Right lung (tissue), 5 donors: ENCODE data around the gene MEIS3. TPM values are rescaled to one million over a fixed set of nuclear protein-coding genes. Genes with fewer than 3 reads are reported as not detected.
"Not testable (repeated sequence)": the region's sequence is repeated elsewhere in the genome, so short reads cannot be mapped to it uniquely, and the experiment has no call there.

Source experiments
- DNase-seq, 2 donors: peaks; one replicate each; pipeline ENCODE4 v3.0.0-alpha.2; 2013
- polyA plus RNA-seq, 5 donors: library from polyadenylated mRNA; unstranded; fragments of 120-200 nt; gene quantifications; one replicate each; pipeline versions ENCODE4 v1.2.1 to v1.2.3, GENCODE V29; 2013; ENCODE audit warnings: inconsistent platforms in 1 of 5, low replicate concordance in 1 of 5; ENCODE audit not compliant: insufficient read length in 5 of 5, insufficient read depth in 1 of 5

The MEIS3 gene
- polyA plus RNA-seq, 5 donors, result 20.6 to 35.7 (median 27.4) TPM

DNA sequence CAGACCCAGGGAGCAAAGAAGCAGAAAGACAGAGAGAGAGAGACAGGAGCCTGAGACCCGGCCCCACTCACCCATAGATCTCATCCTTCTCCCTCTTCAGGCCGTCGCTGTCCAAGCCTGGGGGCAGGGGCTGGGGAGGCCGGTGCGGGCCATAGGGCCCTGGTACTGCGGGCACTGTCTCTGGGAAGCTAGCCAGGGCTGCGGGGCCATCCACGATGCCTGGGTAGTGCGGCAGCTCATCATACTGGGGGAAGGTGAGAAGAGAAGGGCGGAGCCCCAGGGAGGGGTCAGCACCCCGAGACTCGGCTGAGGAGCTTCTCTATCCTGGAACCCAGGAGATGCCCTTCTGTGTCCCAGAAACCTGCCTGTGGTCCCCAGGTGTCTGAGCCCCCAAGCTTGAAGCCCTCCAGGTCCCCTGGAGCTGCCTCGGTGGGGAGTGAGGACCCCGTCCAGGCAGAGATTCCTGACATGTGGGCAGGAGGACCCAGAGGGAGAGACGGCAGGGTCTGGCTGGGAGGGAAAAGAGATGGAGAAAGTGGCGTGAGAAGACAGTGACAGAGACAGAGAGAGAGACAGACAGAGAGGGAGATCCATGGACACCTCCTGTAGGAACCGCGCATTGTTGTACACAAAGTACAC lies 2.1 kb downstream of the MEIS3 start:
- DNase-seq, result no peak

DNA sequence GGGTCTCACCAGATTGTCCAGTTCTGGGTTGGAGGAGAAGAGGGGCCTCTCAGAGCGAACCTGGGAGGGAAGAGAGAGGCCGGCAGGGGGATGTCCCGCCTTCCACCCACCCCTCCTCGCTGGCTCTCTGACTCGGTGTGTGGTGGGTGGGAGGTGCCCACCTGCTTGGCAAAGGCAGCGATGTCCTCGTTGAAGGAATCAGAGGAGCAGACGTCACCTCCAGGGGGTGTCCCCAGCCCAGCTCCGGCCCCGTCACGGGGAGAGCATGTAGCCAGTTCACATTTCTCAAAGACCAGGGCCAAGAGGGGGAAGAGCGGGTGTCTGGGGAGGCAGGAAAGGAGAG lies 2.7 kb downstream of the MEIS3 start:
- no peak for DNase-seq

DNA sequence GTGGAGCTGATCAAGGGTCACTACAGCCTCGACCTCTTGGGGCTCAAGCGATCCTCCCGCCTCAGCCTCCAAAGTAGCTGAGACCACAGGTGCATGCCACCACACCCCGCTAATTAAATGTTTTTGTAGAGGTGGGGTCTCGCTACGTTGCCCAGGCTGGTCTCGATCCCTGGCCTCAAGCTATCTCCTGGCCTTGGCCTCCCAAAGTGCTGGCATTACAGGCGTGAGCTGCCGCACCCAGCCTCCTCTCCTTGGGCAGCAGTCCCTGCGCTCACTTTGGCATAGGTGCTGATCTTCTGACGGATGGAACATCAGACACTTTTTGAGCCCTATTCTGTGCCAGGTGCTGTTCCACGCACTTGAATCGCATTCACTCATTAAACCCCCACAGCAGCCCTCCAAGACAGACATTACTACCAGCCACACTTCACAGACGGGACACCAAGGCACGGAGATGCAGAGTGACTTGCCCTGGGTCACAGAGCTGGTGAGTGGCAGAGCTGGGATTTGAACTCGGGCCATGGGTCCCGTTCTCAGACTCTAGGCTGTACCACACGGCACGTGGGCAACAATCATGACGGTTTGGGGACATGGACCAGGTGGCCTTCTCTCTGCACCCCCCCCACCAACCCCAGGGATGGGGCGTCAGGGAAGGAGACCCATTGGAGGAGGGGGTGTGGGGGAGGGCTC lies 3.2 kb downstream of the MEIS3 start:
- no peak for DNase-seq

DNA sequence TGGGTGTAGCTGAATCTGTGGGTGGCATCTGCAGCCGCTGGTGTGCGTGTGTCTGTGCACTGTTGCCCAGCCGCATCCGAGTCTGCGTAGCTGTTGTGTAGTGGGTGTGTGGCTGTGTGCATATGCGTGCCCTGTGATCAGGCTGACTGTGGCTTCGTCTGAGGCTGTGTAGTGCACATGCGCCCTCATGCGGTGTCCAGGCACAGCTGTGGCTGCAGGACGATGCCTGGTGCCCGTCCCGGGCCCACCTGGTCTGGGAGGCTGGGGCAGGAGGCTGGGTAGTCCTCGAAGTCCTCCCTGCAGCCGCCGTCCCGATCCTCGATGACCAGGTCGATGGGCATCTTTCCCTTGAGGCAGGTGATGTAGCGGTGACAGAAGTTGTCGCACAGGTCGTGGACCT lies 4.9 kb downstream of the MEIS3 start:
- DNase-seq, result no peak

DNA sequence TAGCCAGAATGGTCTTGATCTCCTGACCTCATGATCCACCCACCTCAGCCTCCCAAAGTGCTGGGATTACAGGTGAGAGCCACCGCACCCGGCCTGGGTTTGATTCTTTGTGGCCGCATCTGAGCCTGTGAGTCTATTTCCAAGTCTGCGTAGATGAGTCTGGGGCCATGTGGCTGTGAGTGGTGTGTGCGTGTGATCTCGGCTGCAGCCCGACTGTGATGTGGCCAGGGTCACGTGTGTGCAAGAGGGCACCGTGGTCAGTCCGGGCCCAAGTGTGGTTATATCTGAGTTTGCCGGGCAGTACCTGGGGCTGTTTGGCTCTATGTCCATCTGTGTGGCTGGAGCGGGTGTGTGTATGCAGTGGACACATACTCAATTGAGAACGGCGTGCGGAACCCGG lies 5.4 kb downstream of the MEIS3 start:
- DNase-seq, result no peak

DNA sequence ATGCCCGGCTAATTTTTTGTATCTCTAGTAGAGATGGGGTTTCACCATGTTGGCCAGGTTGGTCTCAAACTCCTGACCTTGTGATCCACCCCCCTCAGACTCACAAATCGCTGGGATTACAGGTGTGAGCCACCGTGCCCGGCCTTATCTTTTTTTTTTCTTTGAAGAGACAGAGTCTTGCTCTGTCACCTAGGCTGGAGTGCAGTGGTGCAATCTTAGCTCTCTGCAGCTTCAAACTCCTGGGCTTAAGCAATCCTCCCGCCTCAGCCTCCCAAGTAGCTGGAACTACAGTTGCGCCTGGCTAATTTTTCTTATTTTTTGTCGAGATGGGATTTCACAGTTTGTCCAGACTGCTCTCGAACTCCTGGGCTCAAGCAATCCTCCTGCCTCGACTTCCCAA lies 7.6 kb downstream of the MEIS3 start:
- not testable (repeated sequence) for DNase-seq

DNA sequence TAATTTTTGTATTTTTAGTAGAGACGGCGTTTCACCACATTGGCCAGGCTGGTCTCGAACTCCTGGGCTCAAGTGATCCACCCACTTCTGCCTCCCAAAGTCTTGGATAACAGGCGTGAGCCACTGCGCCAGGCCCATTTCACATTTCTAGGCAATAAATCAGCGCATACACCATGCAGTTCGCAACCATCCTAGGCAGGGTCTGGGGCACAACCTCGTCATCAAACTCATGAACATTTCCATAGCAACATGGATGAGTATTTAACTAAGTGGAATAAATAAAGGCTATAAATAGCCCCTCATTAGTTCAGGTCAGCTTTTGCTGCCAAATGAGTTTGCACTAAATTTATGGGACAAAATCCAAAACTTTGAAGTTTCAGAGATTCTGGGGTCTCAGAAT lies 8.2 kb downstream of the MEIS3 start:
- DNase-seq, result no peak

DNA sequence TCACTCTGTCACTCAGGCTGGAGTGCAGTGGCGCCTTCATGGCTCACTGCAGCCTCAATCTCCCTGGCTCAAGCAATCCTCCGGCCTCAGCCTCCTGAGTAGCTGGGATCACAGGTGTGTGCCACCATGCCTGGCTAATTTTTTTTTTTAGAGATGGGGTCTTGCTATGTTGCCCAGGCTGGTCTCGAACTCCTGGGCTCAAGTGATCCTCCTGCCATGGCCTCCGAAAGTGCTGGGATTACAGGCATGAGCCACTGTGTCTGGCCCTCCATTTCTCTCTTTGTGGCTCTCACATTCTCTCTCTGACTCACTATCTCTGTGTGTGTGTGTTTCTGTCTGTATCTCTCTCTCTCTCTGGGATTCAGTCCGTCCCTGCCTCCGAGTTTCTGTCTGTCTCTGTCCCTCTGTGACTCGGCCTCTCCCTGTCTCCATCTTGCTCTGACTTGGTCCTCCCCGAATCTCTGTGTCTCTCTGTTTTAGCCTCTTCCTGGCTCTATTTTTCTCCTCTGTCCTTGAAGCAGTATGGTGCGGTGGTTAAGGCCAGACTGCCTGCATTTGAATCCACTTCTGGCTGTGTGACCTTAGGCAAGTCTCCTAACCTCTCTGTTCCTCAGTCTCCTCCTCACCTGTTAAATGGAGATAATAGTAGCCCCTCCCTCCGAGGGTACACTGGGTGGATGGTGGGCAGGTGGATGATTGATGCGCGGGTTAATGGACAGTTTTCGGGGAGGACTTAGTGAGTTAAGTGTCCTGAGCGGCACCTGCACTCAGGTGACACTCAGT lies 11.0 kb downstream of the MEIS3 start:
- no peak for DNase-seq

DNA sequence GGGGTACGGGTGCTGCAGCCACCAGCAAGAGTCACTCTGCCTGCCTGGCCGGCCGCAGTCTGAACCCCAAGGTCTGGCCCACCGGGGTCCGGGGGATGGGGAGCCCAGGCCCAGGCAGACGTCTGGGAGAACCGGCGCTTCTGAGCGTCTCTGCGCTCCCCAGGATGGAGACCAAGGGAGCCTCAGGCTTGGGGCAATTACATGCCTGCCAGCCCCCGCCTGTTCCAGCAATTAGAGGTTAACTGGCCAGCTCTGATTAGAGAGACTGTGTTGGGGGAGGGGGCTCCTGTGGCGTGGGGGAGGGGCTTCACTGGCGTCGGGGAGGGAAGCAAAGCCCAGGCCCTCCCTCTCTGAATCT lies 11.9 kb downstream of the MEIS3 start:
- no peak for DNase-seq

DNA sequence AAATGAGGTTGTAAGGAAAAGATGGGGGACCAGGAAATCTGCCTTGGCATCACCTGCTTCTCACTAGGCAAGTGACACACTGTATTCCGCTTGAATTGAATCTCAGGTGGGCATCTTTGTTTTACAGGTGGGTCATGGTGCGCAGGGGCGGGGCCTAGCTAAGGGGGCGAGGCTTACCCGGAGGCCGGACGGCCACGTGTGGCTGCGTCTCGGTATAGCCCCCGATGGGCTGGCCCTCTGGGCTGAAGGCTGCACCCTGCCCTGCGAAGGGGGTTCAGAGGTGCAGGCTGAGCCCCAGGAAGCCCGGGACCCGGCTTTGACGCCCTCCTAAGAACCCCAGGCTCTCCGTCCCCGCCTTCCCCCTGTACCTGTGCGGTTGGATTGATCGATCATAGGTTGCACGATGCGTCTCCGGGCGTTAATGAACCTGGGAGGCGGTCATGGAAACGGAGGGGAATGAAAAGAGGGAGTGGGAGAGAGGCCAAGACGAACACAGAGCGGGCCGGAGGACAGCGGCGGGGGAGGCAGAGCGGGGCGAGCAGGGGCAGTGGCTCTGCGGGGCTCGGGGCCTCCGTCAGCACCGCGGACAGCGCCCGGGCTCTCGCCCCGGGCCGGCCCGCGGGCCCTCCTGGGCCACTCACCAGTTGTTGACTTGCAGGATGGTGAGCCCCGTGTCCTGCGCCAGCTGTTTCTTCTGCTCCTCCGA lies 12.5 kb downstream of the MEIS3 start:
- DNase-seq, result no peak

DNA sequence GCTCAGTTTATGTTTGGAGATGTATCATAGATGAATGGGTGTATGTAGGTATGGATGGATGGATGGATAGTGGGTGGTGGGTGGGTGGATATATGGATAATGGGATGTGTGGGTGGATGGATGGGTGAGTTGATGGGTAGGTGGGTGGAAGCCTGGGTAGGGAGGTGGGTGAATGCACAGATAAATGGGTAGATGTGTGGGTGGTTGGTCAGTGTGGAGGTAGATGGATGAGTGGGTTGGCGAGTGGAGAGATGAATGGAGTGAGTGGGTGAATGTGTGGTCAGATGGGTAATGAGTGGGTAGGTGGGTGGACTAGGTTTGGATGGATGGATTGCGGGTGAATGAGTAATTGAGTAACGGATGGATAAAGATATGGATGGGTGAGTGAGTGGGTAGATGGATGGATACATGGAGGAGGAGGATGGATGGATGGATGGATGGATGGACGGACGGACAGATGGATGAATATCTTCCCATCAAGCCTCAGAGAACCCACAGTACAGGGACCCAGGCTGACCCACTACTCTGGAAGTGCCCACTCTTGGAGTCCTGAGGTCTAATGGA lies 13.4 kb downstream of the MEIS3 start:
- DNase-seq, result no peak

DNA sequence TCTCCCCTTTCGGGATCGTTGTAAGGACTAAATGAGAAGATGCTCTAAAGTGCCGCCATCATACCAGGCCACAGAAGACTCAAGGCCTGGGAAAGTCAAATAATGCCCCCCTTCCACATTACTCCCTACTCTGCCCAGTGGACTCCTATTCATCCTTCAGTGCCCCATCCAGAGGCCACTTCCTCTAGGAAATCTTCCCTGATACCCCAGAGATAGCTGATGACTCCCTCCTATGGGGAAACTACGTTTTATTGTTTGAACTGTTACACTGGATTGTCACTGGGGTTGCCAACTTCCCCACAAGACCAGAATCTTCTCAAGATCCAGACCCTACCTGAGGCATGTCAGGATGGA lies 14.2 kb downstream of the MEIS3 start:
- no peak for DNase-seq

DNA sequence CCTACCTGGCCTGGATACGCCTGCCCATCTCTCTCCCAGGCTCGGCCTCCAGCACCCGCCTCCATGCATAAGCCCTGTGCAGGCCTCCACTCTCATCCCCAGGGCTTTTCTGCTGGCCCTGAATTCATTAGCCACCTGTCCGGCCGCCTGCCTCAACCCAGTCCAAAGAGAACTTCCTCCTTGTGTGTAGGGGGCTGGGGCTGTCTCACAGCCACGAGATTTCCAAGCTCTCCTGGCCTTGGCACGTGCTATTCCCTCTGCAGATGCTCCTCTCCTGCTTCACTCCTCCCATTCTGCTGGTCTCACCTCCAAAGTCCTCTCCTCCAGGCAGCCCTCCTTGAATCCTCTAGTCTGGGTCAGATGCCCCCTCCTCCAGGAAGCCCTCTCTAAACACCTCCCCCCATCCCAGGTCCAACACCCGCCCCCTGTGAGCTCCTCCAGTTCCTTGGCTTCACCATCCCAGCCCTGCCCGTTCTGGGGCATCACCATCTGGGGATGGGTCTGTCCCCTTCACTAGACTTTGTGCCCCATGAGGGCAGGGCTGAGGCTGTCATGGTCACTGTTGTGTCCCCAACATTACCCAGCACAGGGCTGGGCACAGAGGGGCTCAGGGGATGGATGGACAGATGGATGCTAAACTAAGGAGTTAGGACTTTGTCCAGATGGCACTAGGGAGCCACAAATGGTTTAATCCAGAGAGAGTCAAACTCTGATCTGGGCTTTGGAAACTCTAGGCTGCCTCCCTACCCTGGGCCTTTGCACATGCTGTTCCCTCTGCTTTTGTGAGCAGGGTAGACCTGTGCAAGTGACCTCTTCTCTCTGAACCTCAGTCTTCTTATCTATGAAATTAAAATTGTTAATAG lies 14.8 kb downstream of the MEIS3 start:
- no peak for DNase-seq

DNA sequence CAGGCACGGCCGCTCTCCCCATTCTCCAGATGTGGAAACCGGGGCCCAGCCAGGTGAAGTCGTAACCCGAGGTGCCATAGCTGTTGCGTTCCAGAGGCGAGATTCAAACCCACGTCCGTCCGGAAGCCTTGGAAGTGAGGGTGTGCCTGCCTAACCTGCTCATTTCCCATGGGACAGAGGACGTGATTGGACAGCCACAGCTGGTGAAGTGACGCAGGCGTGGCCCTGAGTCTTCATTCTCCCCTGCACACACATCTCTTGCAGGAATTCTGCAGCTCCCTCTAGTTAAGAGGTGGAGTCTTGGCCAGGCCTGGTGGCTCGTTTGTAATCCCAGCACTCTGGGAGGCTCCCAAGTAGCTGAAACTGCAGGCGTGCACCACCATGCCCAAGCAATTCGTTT lies 16.8 kb downstream of the MEIS3 start:
- no peak for DNase-seq

DNA sequence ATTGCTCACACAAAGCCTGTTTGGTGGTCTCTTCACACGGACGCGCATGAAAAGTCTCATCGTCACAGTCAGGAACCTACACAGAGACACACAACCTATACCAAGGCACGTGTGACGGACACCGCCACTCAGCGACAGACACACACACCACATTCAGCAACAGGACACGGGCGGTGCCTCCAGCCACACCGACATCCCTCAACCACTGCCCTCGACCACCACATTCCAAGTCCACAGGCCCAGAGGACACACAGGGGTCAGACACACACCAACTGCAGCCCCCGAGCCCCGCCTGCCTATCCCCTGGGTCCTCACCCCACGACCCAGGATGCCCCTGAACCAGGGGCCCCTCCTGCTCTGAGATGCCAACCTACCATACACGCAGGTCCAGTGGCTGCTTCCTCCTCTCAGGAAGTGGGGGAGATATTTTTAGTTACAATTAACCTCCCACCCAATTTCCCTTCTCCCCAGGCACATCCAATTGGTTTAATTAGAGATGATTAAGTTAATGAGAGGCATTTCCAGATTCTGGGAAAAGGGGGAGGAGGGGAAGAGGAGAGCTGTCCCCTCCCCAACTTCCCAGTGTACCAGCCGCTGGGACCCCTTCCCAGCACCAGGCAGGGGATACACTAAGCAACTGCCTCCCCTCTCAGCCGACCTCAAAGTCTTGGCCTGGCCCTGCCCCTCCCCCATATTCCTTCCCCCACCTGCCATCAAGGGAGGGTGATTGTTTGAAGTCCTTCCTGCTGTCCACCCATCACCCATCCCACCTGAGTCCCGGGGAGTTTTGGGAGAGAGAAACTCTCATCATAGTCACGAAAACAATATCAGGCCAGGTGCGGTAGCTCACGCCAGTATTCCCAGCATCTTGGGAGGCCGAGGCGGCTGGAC lies 20.4 kb downstream of the MEIS3 start:
- no peak for DNase-seq

DNA sequence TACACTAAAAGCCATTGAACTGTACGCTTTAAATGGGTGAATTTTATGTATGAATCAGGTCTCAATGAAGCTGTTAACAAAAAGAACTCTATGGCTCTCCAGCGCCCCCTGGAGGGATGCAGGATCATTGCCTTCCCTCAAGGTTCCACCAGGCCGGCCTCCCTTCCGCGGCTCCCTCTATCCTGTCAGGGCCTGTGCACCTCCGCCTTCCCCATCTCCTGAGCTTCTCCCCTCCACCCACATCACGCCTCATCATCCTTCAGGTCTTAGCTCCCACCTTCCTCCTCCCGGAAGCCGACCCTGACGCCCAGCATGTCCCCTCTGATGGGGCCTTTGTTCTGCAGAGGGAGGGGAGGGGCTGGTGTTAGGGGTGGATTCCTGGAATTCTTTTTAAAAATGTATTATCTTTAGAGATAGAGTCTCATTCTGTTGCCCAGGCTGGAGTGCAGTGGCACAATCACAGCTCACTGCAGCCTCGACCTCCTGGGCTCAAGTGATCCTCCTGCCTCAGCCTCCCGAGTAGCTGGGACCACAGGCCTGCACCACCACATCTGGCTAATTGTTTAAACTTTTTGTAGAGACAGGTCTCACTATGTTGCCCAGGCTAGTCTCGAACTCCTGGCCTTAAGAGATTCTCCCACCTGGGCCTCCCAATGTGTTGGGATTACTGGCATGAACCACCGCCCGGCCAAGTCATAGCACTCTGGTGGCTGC lies 27.7 kb downstream of the MEIS3 start:
- DNase-seq, result peak; percentile 16 to 26

DNA sequence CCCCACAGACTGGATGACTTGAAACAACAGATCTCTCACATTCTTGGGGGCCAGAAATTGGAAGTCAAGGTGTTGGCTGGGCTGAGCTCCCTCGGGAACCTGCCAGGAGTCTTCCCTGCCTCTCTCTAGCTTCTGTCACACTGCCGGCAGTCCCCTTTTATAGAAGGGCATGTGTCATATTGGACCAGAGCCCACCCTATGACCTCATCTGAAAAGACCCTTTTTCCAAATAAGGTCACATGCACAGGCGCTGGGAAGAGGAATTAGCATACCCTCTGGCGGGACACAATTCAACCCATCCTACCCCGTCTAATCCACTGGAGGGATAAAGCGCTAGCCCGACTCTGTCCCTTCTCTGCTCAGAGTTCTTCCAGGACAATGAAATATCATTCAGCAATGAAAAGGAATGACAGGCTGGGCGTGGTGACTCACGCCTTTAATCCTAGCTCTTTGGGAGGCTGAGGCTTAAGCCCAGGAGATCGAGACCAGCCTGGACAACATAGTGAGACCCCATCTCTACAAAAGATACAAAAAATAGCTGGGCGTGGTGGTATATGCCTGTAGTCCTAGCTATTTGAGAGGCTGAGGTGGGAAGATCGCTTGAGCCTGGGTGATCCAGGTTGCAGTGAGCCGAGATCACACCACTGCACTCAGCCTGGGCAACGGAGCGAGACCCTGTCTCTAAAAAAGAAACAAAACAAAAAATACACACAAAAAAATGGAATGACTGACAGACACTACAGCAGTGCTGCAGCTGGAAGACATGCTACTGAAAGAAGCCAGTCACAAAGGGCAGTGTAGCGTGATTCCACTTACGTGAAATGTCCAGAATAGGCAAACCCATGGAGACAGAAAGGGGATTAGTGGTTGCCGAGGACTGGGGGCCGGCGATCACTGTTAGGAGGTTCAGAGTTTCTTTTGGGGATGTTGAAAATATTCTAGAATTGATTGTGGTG lies 28.5 kb downstream of the MEIS3 start:
- DNase-seq, result no peak

DNA sequence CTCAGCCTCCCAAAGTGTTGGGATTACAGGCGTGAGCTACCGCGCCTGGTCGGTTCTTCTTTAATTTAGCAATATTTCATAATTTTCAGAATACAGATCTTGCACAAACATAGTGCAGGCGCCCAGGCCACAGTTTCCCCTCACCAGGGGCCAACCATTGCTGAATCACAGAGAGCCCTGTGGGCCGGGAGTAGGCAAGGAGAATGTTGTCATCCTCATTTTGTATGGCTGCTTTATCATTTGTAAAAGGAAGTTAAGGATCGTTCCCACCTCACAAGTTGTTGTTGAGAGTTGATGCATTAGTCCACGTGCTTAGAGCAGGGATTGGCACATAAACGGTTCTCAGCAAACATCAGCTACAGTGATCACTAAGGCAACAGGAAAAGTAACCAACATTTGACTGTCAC lies 30.2 kb downstream of the MEIS3 start:
- DNase-seq, result no peak
